ENCODE data around the gene HNRNPF.

DNA sequence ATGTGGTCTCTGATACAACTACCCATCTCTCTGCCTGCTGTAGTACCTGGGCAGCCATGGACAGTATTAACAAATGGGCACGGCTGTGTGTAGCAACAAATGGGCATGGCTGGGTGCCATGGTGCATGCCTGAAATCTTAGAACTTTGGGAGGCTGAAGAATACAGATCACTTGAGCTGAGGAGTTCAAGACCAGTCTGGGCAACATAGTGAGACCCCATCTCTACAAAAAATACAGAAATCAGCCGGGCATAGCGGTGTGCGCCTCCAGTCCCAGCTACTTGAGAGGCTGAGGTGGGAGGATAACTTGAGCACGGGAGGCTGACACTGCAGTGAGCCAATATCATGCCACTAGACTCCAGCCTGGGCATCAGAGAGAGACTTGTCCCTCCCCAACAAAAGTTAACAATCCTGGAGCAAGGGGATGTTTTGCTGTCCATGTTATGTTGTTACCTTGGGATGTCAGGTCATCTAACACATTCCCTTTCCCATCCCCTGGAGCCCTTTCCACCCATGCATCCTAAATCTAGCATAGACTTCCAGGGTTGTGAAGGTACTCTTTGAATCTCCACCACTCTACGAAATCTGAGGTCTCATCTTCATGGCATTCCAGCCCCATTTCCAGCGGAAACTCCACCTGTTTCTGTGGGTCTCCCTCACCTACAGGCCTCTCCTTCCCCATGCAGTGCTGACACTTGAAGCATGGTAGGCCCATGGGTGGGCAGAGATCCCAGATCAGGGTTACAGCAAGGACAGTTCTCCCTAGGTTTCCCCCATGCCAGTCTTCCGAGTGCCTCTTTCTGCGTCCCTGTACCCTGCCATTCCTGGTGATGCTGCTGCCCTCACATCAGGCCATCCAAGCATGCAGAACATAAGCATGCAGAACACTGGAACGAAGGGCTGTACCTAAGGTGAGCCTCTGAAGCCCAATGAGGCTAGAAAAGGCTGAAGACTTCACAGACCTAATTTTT lies 24.4 kb downstream of the HNRNPF start:
- TF ChIP-seq CTCF (IDR thresholded peaks at IDR 0.05; ENCODE audit: low read depth, low read length, poor library complexity, severe bottlenecking) (no peak), EZH2phosphoT487 (IDR thresholded peaks at IDR 0.05; ENCODE audit: borderline replicate concordance, low read length) (no peak)

All from DOHH2 (cell line).